Uterus (tissue), 4 donors: ENCODE results near the gene SPATA3. TPM values are rescaled to one million over a fixed set of nuclear protein-coding genes. Genes with fewer than 3 reads are reported as not detected.

Source experiments
- DNase-seq, 2 donors: peaks; one replicate each; pipeline ENCODE4 v3.0.0-alpha.2; 2019 to 2020
- H3K27ac ChIP-seq, 2 donors: fragments of 200-600 bp; sonication (generic); 1 replicate in 1 of 2; 2 replicates in 1 of 2; pipeline ENCODE4 v1.5.1; 2016 to 2018
- H3K27me3 ChIP-seq, 2 donors: fragments of 200-600 bp; sonication (generic); one replicate each; pipeline ENCODE4 v1.5.1; 2018 to 2019; ENCODE audit warnings: control low read depth in 1 of 2
- H3K36me3 ChIP-seq, 2 donors: fragments of 200-600 bp; sonication (generic); one replicate each; pipeline ENCODE4 v1.5.1; 2019; ENCODE audit warnings: control low read depth in 1 of 2
- H3K4me1 ChIP-seq, 2 donors: fragments of 200-600 bp; sonication (generic); one replicate each; pipeline ENCODE4 v1.5.1; 2018 to 2019; ENCODE audit warnings: control low read depth in 1 of 2
- H3K4me3 ChIP-seq, 2 donors: fragments of 200-600 bp; sonication (generic); 1 replicate in 1 of 2; 2 replicates in 1 of 2; pipeline ENCODE4 v1.5.1; 2018 to 2019; ENCODE audit warnings: mild to moderate bottlenecking in 1 of 2
- H3K9me3 ChIP-seq, 2 donors: fragments of 200-600 bp; sonication (generic); one replicate each; pipeline ENCODE4 v1.5.1; 2019; ENCODE audit warnings: control low read depth in 1 of 2
- CTCF ChIP-seq, 4 experiments: fragments of 200-600 bp in 2 of 4; fragments of 450-650 bp in 2 of 4; sonication (generic) in 2 of 4; IDR thresholded peaks; one replicate each; pipeline ENCODE4 v1.5.1; 2016 to 2019; ENCODE audit warnings: antibody characterized with exemption in 4 of 4, mild to moderate bottlenecking in 2 of 4, moderate library complexity in 1 of 4
- POLR2A ChIP-seq, 2 donors: fragments of 450-650 bp; IDR thresholded peaks; one replicate each; pipeline ENCODE4 v1.6.1; 2016; ENCODE audit warnings: antibody characterized with exemption in 2 of 2, mild to moderate bottlenecking in 1 of 2, moderate library complexity in 1 of 2
- intact Hi-C: fragments of 100-400 bp; cut with DNase I; formaldehyde crosslinking; loops from one replicate; pipeline ENCODE4 v1.15.1; 2023; ENCODE audit warnings: low total_unique reads
- total RNA-seq, 4 donors: library from RNA; depleted of rRNA in 3 of 4; stranded (reverse); fragments of >200 nt in 3 of 4; gene quantifications; one replicate each; pipeline versions ENCODE4 v1.1.0 to v1.2.4, GENCODE V29; 2014 to 2023
- donor health status: DM: yes; HTN: yes; CAD: no.

Gene SPATA3
- total RNA-seq, 4 donors from 2014 or later, result not detected

DNA sequence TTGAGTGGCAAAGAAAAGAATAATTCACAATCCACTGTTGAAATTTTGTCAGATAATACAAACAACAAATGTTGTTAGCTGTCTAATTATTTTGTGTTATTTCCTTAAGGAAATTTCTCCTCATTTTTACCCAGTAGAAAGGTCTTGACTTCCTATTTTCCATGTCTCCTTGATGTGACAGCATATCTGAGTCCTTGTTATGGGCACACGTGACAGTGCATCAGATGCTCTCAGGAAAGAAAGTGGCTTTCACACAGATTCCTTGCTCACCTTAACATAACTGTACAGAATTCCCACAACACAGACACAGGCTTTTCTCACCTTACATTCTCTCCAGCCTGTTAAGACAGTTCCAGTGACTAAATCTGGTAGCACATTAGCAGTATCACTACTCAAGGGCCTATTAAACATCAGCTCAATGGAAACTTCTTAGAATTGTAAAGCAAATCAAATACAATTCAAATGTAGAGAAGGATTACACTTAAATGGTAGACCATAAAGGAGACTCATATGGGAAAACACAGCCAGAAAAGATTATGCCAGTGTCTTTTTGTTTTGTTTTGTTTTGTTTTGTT is 40.7 kb upstream of the SPATA3 start:
- no peaks in the 10 kb centered on the region for H3K9me3 ChIP-seq
- DNase-seq, result no peak
- intact Hi-C loops, result no loop called here
- no peak for TF ChIP-seq POLR2A (IDR thresholded peaks at IDR 0.05)
- TF ChIP-seq CTCF (IDR thresholded peaks at IDR 0.05), result no peak
- H3K4me1 ChIP-seq, result no peaks in the 10 kb centered on the region
- no peak overlapping the region for H3K27ac ChIP-seq
- H3K36me3 ChIP-seq, result no peaks in the 10 kb centered on the region
- no peaks in the 10 kb centered on the region for H3K27me3 ChIP-seq
- H3K4me3 ChIP-seq, result no peak overlapping the region

DNA sequence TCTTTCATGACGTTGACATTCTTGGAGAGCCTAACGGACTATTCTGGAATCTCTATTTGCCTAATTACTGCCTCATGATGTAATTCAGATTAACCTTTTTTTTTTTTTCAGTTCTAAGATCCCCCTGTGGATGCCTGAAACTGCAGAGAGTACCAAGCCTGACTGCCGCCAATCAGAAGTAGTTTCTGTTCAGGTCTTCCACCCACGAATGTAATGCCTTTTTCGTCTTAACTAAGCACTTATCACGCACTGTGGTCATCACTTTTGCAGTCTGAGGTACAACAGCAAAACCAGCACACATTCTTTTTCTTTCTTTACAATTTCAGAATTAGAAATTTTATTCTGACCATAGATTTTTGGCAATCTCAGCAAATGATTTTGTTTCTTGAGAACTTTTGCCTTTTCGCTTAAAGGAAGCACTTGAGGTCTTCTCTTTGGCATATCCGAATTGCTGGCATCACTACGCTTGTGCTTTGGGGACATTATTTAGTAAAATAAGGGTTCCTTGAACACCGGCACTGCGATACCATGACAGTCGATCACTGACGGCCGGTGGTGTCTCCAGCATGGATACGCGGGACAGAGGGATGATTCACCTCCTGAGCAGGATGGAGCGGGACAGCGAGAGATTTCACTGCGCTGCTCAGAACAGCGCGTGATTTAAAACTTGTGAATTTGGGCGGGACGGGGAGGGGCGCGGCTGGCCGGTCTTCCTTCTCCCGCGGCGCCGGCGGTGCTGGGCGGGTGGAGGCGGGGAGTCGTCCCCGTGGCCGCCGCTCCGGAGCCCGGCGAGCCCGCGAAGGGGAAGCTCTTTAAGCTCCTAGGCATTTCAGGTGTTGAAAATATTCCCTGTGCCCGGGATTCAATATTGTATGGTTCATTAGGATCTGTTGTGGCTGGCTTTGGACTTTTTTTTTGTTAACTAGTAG is 38.8 kb upstream of the SPATA3 start:
- TF ChIP-seq CTCF (IDR thresholded peaks at IDR 0.05) (no peak), POLR2A (IDR thresholded peaks at IDR 0.05) (no peak)
- Histone ChIP-seq H3K4me3 (peak overlapping the region; percentile 13 to 30), H3K9me3 (no peaks in the 10 kb centered on the region), H3K36me3 (no peaks in the 10 kb centered on the region), H3K4me1 (no peaks in the 10 kb centered on the region), H3K27me3 (no peaks in the 10 kb centered on the region), H3K27ac (no peak overlapping the region)
- DNase-seq, result peak in 1 of 2 donors; percentile 53
- intact Hi-C loops, result no loop called here

DNA sequence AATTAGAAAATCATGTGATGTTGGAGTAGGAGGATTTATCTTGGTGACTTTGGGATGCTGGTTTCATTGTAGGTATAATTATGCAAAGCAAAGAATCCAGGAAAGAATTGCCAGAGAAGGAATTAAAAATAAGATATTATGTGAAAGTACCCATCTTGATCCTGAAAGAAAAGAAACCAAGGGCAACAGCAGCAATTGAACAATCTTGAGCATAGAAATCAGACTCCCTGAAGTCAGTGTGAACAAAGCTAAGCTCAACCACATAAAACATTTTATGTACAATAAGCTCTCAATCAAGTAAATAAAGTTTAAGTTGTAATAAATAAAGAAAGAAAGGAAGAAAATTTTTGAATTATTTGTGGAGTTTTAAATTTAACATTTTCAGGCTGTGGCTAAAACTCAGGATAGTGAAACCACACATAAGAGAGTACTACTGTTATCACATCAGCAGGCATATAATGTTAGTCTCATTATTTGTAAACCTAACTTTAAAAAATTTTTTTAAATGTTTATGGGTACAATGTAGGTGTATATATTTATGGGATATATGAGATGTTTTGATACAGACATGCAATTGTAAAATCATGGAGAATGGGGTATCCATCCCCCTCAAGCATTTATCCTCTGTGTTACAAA is 38.0 kb upstream of the SPATA3 start:
- Histone ChIP-seq H3K36me3 (no peaks in the 10 kb centered on the region), H3K27ac (no peak overlapping the region), H3K4me3 (peak overlapping the region; percentile 13 to 30), H3K4me1 (no peaks in the 10 kb centered on the region), H3K9me3 (no peaks in the 10 kb centered on the region), H3K27me3 (no peaks in the 10 kb centered on the region)
- DNase-seq, result no peak
- intact Hi-C loops, result no loop called here
- TF ChIP-seq CTCF (IDR thresholded peaks at IDR 0.05) (no peak), POLR2A (IDR thresholded peaks at IDR 0.05) (no peak)

- Histone ChIP-seq H3K4me3 (no peak overlapping the region), H3K27ac (no peak overlapping the region), H3K36me3 (no peaks in the 10 kb centered on the region), H3K9me3 (no peaks in the 10 kb centered on the region), H3K4me1 (no peaks in the 10 kb centered on the region), H3K27me3 (no peaks in the 10 kb centered on the region)
- no peak for DNase-seq
- TF ChIP-seq POLR2A (IDR thresholded peaks at IDR 0.05), result no peak
- no peak for TF ChIP-seq CTCF (IDR thresholded peaks at IDR 0.05)
- intact Hi-C loops, result no loop called here
These were observed 36.8 kb upstream of the SPATA3 start for GRCh38 chr2:230958820-230959756.
